Panc1 (cell line): Measurements from ENCODE around the gene LRMDA.

Experiments used
- POLR2AphosphoS5 ChIP-seq: IDR thresholded peaks from 2 replicates; pipeline ENCODE4 v1.6.1; 2012; ENCODE audit warnings: mild to moderate bottlenecking, low read depth, low read length, moderate library complexity
- TCF7L2 ChIP-seq: IDR thresholded peaks from 2 replicates; pipeline ENCODE4 v1.6.1; 2011; ENCODE audit warnings: mild to moderate bottlenecking, low read depth, low read length, inconsistent platforms
- TF ChIP-seq, protein P1 (sequence below), 2 experiments: IDR thresholded peaks; 2 replicates each; pipeline ENCODE4 v1.6.1; 2011 to 2012; ENCODE audit warnings: low read depth in 2 of 2, control low read depth in 1 of 2, low read length in 1 of 2, mild to moderate bottlenecking in 1 of 2, moderate library complexity in 1 of 2; ENCODE audit not compliant: insufficient read depth in 1 of 2
- TF ChIP-seq, protein P2 (sequence below): fragments of 450-650 bp; IDR thresholded peaks from 2 replicates; pipeline ENCODE4 v1.5.1; 2017; ENCODE audit warnings: mild to moderate bottlenecking

DNA sequence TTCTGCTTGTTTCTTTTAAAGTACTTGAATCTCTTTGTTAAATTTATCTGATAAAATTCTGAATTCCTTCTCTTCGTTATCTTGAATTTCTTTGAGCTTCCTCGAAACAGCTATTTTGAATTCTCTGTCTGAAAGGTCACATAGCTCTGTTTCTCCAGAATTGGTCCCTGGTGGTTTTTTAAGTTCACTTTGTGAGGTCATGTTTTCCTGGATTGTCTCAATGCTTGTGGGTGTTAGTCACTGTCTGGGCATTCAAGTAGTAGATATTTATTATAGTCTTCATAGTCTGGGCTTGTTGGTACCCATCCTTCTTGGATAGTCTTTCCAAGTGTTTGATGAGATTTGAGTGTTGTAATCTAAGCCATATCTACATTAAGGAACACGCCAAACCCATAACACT lies 1060.6 kb downstream of the LRMDA start:
- no peak for TF ChIP-seq POLR2AphosphoS5
- TF ChIP-seq, protein P1, sequence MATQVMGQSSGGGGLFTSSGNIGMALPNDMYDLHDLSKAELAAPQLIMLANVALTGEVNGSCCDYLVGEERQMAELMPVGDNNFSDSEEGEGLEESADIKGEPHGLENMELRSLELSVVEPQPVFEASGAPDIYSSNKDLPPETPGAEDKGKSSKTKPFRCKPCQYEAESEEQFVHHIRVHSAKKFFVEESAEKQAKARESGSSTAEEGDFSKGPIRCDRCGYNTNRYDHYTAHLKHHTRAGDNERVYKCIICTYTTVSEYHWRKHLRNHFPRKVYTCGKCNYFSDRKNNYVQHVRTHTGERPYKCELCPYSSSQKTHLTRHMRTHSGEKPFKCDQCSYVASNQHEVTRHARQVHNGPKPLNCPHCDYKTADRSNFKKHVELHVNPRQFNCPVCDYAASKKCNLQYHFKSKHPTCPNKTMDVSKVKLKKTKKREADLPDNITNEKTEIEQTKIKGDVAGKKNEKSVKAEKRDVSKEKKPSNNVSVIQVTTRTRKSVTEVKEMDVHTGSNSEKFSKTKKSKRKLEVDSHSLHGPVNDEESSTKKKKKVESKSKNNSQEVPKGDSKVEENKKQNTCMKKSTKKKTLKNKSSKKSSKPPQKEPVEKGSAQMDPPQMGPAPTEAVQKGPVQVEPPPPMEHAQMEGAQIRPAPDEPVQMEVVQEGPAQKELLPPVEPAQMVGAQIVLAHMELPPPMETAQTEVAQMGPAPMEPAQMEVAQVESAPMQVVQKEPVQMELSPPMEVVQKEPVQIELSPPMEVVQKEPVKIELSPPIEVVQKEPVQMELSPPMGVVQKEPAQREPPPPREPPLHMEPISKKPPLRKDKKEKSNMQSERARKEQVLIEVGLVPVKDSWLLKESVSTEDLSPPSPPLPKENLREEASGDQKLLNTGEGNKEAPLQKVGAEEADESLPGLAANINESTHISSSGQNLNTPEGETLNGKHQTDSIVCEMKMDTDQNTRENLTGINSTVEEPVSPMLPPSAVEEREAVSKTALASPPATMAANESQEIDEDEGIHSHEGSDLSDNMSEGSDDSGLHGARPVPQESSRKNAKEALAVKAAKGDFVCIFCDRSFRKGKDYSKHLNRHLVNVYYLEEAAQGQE (IDR thresholded peaks at IDR 0.05; ENCODE audit: insufficient read depth in 1 of 2, low read depth in 2 of 2, low read length in 1 of 2) = no peak
- TF ChIP-seq, protein P2, sequence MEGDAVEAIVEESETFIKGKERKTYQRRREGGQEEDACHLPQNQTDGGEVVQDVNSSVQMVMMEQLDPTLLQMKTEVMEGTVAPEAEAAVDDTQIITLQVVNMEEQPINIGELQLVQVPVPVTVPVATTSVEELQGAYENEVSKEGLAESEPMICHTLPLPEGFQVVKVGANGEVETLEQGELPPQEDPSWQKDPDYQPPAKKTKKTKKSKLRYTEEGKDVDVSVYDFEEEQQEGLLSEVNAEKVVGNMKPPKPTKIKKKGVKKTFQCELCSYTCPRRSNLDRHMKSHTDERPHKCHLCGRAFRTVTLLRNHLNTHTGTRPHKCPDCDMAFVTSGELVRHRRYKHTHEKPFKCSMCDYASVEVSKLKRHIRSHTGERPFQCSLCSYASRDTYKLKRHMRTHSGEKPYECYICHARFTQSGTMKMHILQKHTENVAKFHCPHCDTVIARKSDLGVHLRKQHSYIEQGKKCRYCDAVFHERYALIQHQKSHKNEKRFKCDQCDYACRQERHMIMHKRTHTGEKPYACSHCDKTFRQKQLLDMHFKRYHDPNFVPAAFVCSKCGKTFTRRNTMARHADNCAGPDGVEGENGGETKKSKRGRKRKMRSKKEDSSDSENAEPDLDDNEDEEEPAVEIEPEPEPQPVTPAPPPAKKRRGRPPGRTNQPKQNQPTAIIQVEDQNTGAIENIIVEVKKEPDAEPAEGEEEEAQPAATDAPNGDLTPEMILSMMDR = no peak
- TF ChIP-seq TCF7L2 = no peak
